GM12801 (cell line): ENCODE results near the gene CMTM4.

ENCODE experiments used
- CTCF ChIP-seq: IDR thresholded peaks from one replicate; pipeline ENCODE4 v1.5.1; 2011; ENCODE audit warnings: control low read depth; ENCODE audit not compliant: insufficient read length; ENCODE audit errors: extremely low read depth

CMTM4 gene

DNA sequence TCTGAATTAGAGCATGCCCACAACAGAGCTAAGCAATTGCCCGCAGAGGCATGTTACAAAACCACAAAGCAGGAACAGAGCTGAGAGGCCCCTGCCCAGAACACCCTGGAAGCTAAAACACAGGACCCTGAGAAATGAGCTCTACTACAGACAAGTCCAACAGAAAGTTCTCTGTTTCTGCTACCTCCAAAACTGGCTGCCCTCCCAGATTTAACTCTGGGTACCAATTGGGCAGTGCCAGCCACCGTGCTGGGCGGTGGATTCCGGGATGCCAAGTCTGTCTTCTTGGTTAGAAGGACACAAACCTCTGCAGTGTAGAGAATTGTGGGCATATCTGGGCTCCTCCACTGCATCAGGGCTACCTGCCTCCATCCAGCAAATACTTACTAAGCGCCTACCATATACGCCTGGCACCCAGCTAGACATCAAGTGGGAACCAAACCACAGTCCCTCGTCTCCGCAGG is 1.0 kb downstream of the CMTM4 start:
- TF ChIP-seq CTCF, result no peak

DNA sequence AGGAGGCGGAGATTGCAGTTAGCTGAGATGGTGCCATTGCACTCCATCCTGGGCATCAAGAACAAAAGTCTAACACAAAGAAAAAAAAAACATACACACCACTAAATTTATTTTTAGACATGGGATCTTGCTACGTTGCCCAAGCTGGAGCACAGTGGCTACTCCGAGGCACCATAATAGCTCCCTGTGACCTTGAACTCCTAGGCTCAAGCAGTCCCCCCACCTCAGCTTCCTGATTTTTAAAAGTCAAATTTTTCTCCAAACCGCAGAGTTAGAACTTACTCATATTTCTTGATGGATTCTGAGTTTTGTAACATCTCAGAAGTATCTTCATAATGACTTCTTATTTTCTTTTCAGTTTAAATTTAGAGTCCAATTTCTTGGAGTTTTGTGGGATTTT is 3.4 kb downstream of the CMTM4 start:
- TF ChIP-seq CTCF, result no peak

DNA sequence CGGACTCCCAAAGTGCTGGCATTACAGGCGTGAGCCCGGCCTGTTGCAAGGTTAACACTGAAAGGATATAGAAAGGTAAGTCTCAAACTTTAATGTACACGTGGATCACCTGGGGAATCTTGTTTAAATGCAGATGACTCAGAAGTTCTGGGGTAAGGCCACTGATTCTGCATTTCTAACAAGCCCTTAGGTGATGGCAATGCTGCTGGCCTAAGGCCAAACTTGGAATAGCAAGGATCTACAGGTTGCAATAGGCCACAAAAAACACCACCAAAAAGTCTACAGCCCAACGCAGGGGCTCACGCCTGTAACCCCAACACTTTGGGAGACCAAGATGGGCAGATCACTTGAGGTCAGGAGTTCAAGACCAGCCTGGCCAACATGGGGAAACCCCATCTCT is 4.2 kb downstream of the CMTM4 start:
- no peak for TF ChIP-seq CTCF

DNA sequence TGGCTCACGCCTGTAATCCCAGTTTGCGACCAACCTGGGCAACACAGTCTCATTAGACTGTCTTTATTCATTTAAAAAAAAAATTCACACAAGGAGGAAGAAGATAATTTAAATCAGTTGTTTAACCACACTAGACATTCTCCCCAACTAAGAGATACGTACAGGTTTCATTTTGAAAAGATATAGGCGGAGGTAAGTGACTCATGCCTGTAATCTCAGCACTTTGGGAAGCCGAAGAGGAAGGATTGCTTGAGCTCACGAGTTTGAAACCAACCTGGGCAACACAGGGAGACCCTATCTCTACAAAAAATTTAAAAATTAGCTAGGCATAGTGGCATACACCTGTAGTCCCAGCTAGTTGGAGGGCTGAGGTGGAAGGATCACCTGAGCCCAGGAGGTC is 5.3 kb downstream of the CMTM4 start:
- no peak for TF ChIP-seq CTCF

DNA sequence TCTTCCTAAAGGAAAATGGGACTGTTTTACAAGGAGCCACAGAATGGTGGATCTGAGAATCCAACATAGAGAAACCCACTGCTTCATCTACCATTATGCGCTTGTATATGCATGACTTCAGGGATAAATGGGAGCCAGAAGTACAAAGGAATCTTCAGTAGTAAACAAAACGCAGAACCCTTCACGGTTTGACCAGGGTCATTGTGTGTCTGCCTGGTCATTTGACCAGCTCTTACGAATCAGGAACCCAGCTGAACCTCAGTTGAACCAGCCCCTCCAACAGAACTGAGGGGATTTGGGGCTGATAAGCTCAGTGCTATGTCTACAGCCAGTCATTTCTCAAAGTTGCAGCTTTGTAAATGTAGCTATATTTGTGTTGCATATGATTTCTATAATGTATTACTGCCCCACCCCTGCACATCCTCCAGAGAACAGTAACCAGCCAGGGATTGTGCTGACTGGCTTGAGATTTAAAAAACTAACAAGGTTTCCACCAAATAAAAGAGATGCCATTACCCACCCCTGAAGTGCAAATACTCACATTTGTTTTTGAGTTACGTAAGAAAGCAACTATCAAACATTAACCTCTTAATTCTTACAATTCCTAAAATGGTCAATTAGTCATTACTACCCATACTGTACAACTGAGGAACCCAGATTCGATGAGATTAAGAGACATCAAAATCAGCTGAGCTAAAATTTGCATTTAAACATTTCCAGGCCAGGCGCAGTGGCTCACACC is 6.3 kb downstream of the CMTM4 start:
- TF ChIP-seq CTCF, result no peak

DNA sequence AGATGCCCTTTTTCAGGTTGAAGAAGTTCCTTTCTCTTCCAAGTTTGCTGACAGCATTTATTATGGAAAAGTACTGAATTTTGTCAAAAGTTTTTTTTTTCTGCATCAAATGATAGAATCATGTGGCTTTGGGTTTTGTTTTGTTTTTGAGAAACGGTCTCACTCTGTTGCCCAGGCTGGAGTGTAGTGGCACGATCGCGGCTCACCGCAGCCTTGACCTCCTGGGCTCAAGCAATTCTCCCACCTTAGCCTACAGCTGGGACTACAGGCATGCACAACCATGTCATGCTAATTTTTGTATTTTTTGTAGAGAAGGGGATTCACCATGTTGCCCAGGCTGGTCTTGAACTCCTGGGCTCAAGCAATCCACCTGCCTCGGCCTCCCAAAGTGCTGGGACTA is 7.3 kb downstream of the CMTM4 start:
- TF ChIP-seq CTCF, result no peak

DNA sequence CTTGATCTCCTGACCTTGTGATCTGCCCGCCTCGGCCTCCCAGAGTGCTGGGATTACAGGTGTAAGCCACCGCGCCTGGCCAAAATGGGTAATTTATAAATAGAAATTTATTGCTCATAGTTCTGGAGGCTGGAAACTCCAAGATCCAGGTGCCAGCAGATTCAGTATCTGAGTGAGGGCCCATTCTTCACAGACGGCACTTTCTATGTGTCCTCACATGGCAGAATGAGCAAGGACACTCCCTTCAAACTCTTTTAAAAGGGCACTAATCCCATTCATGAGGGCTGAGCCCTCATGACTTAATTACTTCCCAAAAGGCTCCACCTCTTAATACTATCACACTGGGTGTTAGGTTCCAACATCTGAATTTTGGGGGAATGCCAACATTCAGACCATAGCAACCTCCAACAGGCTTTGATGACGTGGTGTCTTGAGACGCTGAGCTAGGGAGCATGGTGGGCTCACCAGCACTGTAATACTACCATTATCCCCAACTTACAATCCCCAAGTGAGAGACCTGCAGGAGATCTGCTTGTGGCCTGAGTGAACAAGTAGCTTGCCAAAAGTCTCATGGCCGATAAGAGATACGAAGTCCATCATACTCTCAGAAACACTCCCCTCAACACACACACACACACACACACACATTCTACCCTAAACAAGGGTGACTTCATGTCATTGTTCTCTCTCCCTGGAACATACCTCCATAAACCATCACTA is 8.5 kb downstream of the CMTM4 start:
- TF ChIP-seq CTCF, result no peak
